GM15510 (cell line): Measurements from ENCODE around the gene SLC38A8.

Experiments
- POLR2A ChIP-seq: IDR thresholded peaks from 3 replicates; pipeline ENCODE4 v1.6.1; 2011; ENCODE audit warnings: borderline replicate concordance; ENCODE audit not compliant: insufficient read length; ENCODE audit errors: extremely low read depth

The SLC38A8 gene

GRCh38 chr16:84033251-84034195, 9.1 kb downstream of the SLC38A8 start:
- no peak for TF ChIP-seq POLR2A

- TF ChIP-seq POLR2A: no peak
Measured at GRCh38 chr16:84032458-84033178, 10.0 kb downstream of the SLC38A8 start.

- no peak for TF ChIP-seq POLR2A
Measured at GRCh38 chr16:84031556-84031955, 11.0 kb downstream of the SLC38A8 start.

- no peak for TF ChIP-seq POLR2A
Measured at GRCh38 chr16:84029297-84030047, 13.1 kb downstream of the SLC38A8 start.

GRCh38 chr16:84027625-84028024, 15.0 kb downstream of the SLC38A8 start:
- TF ChIP-seq POLR2A: no peak

GRCh38 chr16:84026606-84027005, 16.0 kb downstream of the SLC38A8 start:
- TF ChIP-seq POLR2A: no peak

GRCh38 chr16:84024854-84025253, 17.7 kb downstream of the SLC38A8 start:
- no peak for TF ChIP-seq POLR2A

GRCh38 chr16:84022644-84023043, 20.0 kb downstream of the SLC38A8 start:
- no peak for TF ChIP-seq POLR2A

- TF ChIP-seq POLR2A: no peak
Measured at GRCh38 chr16:84021488-84021887, 21.1 kb downstream of the SLC38A8 start.

- no peak for TF ChIP-seq POLR2A
Measured at GRCh38 chr16:84020353-84020752, 22.2 kb downstream of the SLC38A8 start.

GRCh38 chr16:84018710-84019109, 23.9 kb downstream of the SLC38A8 start:
- TF ChIP-seq POLR2A: no peak

GRCh38 chr16:84016477-84016876, 26.1 kb downstream of the SLC38A8 start:
- TF ChIP-seq POLR2A: no peak

GRCh38 chr16:84015399-84015798, 27.2 kb downstream of the SLC38A8 start:
- TF ChIP-seq POLR2A: no peak

- TF ChIP-seq POLR2A: no peak
Measured at GRCh38 chr16:84014570-84015327, 27.8 kb downstream of the SLC38A8 start.

- no peak for TF ChIP-seq POLR2A
Measured at GRCh38 chr16:84013787-84014569, 28.6 kb downstream of the SLC38A8 start.
